HepG2 (cell line): Measurements from ENCODE around the gene PCP4L1. TPM values are rescaled to one million over a fixed set of nuclear protein-coding genes. Genes with fewer than 3 reads are reported as not detected.

Source experiments
- ASH2L ChIP-seq: fragments of 300-600, 200-600 bp; sonication (generic); IDR thresholded peaks from 2 replicates; pipeline ENCODE4 v1.7.0; 2017; ENCODE audit warnings: low read depth, mild to moderate bottlenecking, moderate library complexity, mixed read lengths, low read length; ENCODE audit not compliant: insufficient read length
- DR1 ChIP-seq: sonication (generic); formaldehyde crosslinking; IDR thresholded peaks from 2 replicates; pipeline ENCODE4 v1.8.0; 2021; ENCODE audit warnings: mild to moderate bottlenecking, missing genetic modification reagents, inconsistent platforms
- GTF2F1 ChIP-seq: fragments of 150-350 bp; IDR thresholded peaks from 2 replicates; pipeline ENCODE4 v1.6.1; 2014; ENCODE audit warnings: low read length
- HOXD1 ChIP-seq: sonication (generic); formaldehyde crosslinking; IDR thresholded peaks from 2 replicates; pipeline ENCODE4 v1.5.0; 2020; ENCODE audit warnings: missing genetic modification reagents
- PHF21A ChIP-seq: sonication (generic); formaldehyde crosslinking; IDR thresholded peaks from 2 replicates; pipeline ENCODE4 v1.5.0; 2020; ENCODE audit warnings: mild to moderate bottlenecking, missing genetic modification reagents
- SAFB2 ChIP-seq: sonication (generic); formaldehyde crosslinking; IDR thresholded peaks from 2 replicates; pipeline ENCODE4 v1.5.1; 2020; ENCODE audit warnings: missing genetic modification reagents, low read depth, mild to moderate bottlenecking, borderline replicate concordance
- SIN3A ChIP-seq: IDR thresholded peaks from 2 replicates; pipeline ENCODE4 v1.6.1; 2011; ENCODE audit warnings: low read depth, mild to moderate bottlenecking, control low read depth, low read length, borderline replicate concordance
- SMAD1 ChIP-seq: sonication (generic); formaldehyde crosslinking; IDR thresholded peaks from 2 replicates; pipeline ENCODE4 v1.4.0; 2020; ENCODE audit warnings: missing genetic modification reagents, low read depth, mild to moderate bottlenecking, borderline replicate concordance
- TGIF2 ChIP-seq: IDR thresholded peaks from 2 replicates; pipeline ENCODE4 v1.6.1; 2016; ENCODE audit warnings: control low read depth, missing compliant biosample characterization
- THYN1 ChIP-seq: sonication (generic); formaldehyde crosslinking; IDR thresholded peaks from 2 replicates; pipeline ENCODE4 v1.8.1; 2023; ENCODE audit warnings: low read depth, mild to moderate bottlenecking, moderate library complexity, missing genetic modification reagents, borderline replicate concordance
- ZFX ChIP-seq: sonication (generic); formaldehyde crosslinking; IDR thresholded peaks from 2 replicates; pipeline ENCODE4 v1.4.0; 2020; ENCODE audit warnings: mild to moderate bottlenecking, low read depth, missing genetic modification reagents, moderate library complexity
- ZNF160 ChIP-seq: sonication (generic); formaldehyde crosslinking; IDR thresholded peaks from 2 replicates; pipeline ENCODE4 v1.8.0; 2022; ENCODE audit warnings: mild to moderate bottlenecking, inconsistent platforms, missing genetic modification reagents
- ZNF20 ChIP-seq: sonication (generic); formaldehyde crosslinking; IDR thresholded peaks from 2 replicates; pipeline ENCODE4 v1.4.0; 2020; ENCODE audit warnings: mild to moderate bottlenecking, moderate library complexity, missing genetic modification reagents
- ZSCAN22 ChIP-seq: sonication (generic); formaldehyde crosslinking; IDR thresholded peaks from 2 replicates; pipeline ENCODE4 v1.4.0; 2020; ENCODE audit warnings: mild to moderate bottlenecking, missing genetic modification reagents
- polyA plus RNA-seq, 8 experiments: library from polyadenylated mRNA; depleted of rRNA in 3 of 8; stranded (reverse) in 7 of 8; unstranded in 1 of 8; fragments of >200 nt; fragmentation: Illumina TruSeq in 4 of 8; extraction: Trizol in 4 of 8; gene quantifications; 2 replicates each; pipeline versions ENCODE4 v1.2.1 to v1.2.3, GENCODE V29; 2011 to 2016; ENCODE audit warnings: low read depth in 4 of 8, missing spikeins in 1 of 8, mixed read lengths in 1 of 8; ENCODE audit not compliant: insufficient read depth in 1 of 8
- total RNA-seq, 5 experiments: library from RNA; depleted of rRNA; stranded (reverse); fragments of >200 nt; fragmentation: Illumina TruSeq; extraction: Trizol; gene quantifications; 2 replicates each; pipeline ENCODE4 v1.2.3, GENCODE V29; 2016; ENCODE audit warnings: low read depth in 1 of 5
- TF ChIP-seq, protein P1 (sequence below): sonication (generic); formaldehyde crosslinking; IDR thresholded peaks from 2 replicates; pipeline ENCODE4 v1.4.0; 2020; ENCODE audit warnings: mild to moderate bottlenecking, low read depth, missing genetic modification reagents
- TF ChIP-seq, protein P2 (sequence below): sonication (generic); formaldehyde crosslinking; IDR thresholded peaks from 2 replicates; pipeline ENCODE4 v1.4.0; 2020; ENCODE audit warnings: missing genetic modification reagents, borderline replicate concordance
- TF ChIP-seq, protein P3 (sequence below): sonication (generic); formaldehyde crosslinking; IDR thresholded peaks from 2 replicates; pipeline ENCODE4 v1.5.1; 2020; ENCODE audit warnings: mild to moderate bottlenecking, missing genetic modification reagents, moderate library complexity
- TF ChIP-seq, protein P4 (sequence below): sonication (generic); formaldehyde crosslinking; IDR thresholded peaks from 2 replicates; pipeline ENCODE4 v1.5.0; 2020; ENCODE audit warnings: mild to moderate bottlenecking, missing genetic modification reagents

Gene PCP4L1
- total and polyA plus RNA-seq, 2 of the 13 experiments (the other 11 are each of a cell fraction or from before 2014, with no cell fraction given) = 0.28 TPM; not detected in 1

DNA sequence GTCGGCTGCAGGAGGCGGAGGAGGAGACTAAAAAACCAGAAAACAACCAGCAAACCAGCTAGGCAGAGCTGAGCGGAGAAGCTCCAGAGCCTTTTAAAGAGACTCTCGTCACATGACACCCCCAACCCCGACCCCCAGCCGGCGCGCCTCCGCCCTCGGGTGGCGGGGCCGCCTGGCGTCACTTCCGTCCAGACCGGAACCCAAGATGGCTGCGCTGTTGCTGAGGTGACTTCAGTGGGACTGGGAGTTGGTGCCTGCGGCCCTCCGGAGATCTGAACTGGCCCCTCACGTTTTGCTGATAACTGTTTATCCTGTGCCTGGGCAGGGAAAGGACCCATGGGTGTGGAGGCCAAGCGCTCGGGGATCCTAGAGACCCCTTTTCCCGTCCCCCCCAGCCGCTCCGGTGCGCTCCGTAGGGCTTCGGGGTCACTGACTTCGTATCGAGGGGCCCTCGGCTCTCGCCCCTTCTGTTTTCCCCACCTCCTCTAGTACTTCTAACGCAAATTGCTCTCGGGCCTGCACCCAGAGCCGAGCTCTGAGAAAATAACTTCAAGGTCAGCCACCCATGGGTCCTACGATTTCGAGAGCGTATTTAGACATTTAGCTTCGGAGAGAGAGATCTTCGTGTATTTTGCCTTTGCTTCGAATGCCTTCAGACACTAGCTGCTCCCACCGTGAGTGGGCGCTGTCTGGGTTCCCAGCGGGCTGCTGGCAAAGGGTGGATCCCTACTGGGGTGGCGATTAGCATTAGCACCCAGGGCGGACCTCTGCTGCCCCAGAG lies 55.8 kb downstream of the PCP4L1 start, which contains the start of gene SDHC (continued):
- no peak for TF ChIP-seq SAFB2 (CRISPR knock-in tag)
- peak; percentile 60; the same call in 1 of the 2 replicates for TF ChIP-seq ZNF160 (CRISPR knock-in tag)
- TF ChIP-seq THYN1 (CRISPR knock-in tag) = no peak
- TF ChIP-seq, protein P1, sequence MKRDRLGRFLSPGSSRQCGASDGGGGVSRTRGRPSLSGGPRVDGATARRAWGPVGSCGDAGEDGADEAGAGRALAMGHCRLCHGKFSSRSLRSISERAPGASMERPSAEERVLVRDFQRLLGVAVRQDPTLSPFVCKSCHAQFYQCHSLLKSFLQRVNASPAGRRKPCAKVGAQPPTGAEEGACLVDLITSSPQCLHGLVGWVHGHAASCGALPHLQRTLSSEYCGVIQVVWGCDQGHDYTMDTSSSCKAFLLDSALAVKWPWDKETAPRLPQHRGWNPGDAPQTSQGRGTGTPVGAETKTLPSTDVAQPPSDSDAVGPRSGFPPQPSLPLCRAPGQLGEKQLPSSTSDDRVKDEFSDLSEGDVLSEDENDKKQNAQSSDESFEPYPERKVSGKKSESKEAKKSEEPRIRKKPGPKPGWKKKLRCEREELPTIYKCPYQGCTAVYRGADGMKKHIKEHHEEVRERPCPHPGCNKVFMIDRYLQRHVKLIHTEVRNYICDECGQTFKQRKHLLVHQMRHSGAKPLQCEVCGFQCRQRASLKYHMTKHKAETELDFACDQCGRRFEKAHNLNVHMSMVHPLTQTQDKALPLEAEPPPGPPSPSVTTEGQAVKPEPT (CRISPR knock-in tag) = no peak
- peak; percentile 78 for TF ChIP-seq ZFX (CRISPR knock-in tag)
- peak; percentile 81; the same call in 1 of the 2 replicates for TF ChIP-seq SIN3A
- peak; percentile 79; the same call in 1 of the 2 replicates for TF ChIP-seq PHF21A (CRISPR knock-in tag)
- no peak for TF ChIP-seq ZSCAN22
- TF ChIP-seq ZNF20 = peak; percentile 79
- no peak for TF ChIP-seq HOXD1 (CRISPR knock-in tag)
- TF ChIP-seq DR1 (CRISPR knock-in tag) = peak; percentile 97
- TF ChIP-seq, protein P2, sequence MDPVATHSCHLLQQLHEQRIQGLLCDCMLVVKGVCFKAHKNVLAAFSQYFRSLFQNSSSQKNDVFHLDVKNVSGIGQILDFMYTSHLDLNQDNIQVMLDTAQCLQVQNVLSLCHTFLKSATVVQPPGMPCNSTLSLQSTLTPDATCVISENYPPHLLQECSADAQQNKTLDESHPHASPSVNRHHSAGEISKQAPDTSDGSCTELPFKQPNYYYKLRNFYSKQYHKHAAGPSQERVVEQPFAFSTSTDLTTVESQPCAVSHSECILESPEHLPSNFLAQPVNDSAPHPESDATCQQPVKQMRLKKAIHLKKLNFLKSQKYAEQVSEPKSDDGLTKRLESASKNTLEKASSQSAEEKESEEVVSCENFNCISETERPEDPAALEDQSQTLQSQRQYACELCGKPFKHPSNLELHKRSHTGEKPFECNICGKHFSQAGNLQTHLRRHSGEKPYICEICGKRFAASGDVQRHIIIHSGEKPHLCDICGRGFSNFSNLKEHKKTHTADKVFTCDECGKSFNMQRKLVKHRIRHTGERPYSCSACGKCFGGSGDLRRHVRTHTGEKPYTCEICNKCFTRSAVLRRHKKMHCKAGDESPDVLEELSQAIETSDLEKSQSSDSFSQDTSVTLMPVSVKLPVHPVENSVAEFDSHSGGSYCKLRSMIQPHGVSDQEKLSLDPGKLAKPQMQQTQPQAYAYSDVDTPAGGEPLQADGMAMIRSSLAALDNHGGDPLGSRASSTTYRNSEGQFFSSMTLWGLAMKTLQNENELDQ (CRISPR knock-in tag) = no peak
- TF ChIP-seq, protein P3, sequence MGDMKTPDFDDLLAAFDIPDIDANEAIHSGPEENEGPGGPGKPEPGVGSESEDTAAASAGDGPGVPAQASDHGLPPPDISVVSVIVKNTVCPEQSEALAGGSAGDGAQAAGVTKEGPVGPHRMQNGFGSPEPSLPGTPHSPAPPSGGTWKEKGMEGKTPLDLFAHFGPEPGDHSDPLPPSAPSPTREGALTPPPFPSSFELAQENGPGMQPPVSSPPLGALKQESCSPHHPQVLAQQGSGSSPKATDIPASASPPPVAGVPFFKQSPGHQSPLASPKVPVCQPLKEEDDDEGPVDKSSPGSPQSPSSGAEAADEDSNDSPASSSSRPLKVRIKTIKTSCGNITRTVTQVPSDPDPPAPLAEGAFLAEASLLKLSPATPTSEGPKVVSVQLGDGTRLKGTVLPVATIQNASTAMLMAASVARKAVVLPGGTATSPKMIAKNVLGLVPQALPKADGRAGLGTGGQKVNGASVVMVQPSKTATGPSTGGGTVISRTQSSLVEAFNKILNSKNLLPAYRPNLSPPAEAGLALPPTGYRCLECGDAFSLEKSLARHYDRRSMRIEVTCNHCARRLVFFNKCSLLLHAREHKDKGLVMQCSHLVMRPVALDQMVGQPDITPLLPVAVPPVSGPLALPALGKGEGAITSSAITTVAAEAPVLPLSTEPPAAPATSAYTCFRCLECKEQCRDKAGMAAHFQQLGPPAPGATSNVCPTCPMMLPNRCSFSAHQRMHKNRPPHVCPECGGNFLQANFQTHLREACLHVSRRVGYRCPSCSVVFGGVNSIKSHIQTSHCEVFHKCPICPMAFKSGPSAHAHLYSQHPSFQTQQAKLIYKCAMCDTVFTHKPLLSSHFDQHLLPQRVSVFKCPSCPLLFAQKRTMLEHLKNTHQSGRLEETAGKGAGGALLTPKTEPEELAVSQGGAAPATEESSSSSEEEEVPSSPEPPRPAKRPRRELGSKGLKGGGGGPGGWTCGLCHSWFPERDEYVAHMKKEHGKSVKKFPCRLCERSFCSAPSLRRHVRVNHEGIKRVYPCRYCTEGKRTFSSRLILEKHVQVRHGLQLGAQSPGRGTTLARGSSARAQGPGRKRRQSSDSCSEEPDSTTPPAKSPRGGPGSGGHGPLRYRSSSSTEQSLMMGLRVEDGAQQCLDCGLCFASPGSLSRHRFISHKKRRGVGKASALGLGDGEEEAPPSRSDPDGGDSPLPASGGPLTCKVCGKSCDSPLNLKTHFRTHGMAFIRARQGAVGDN (CRISPR knock-in tag) = peak; percentile 93
- peak; percentile 89 for TF ChIP-seq ASH2L
- TF ChIP-seq SMAD1 (CRISPR knock-in tag) = no peak; the same call in 1 of the 2 replicates
- TF ChIP-seq, protein P4, sequence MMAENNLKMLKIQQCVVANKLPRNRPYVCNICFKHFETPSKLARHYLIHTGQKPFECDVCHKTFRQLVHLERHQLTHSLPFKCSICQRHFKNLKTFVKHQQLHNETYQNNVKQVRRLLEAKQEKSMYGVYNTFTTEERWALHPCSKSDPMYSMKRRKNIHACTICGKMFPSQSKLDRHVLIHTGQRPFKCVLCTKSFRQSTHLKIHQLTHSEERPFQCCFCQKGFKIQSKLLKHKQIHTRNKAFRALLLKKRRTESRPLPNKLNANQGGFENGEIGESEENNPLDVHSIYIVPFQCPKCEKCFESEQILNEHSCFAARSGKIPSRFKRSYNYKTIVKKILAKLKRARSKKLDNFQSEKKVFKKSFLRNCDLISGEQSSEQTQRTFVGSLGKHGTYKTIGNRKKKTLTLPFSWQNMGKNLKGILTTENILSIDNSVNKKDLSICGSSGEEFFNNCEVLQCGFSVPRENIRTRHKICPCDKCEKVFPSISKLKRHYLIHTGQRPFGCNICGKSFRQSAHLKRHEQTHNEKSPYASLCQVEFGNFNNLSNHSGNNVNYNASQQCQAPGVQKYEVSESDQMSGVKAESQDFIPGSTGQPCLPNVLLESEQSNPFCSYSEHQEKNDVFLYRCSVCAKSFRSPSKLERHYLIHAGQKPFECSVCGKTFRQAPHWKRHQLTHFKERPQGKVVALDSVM (CRISPR knock-in tag) = no peak
- 0 out of 2 replicates have a peak, but pooled peaks have one; percentile 21 for TF ChIP-seq TGIF2 (CRISPR knock-in tag)
- TF ChIP-seq GTF2F1 = no peak
